GM19455 (cell line): Measurements from ENCODE around the gene CSF3.
"Not testable (repeated sequence)": the region's sequence is repeated elsewhere in the genome, so short reads cannot be mapped to it uniquely, and the experiment has no call there.

Experiments used
- ATAC-seq: cut with Tn5 transposase; IDR thresholded peaks from one replicate; pipeline ENCODE4 v1.9.1; 2021; ENCODE audit not compliant: unreplicated experiment

CSF3 gene

GRCh38 chr17:39996800-39997199 lies 18.4 kb upstream of the CSF3 start:
- ATAC-seq, result no peak

DNA sequence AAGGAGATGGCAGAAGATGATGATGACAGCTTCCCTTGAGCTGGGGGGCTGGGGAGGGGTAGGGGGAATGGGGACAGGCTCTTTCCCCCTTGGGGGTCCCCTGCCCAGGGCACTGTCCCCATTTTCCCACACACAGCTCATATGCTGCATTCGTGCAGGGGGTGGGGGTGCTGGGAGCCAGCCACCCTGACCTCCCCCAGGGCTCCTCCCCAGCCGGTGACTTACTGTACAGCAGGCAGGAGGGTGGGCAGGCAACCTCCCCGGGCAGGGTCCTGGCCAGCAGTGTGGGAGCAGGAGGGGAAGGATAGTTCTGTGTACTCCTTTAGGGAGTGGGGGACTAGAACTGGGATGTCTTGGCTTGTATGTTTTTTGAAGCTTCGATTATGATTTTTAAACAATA lies 17.7 kb upstream of the CSF3 start:
- no peak for ATAC-seq

DNA sequence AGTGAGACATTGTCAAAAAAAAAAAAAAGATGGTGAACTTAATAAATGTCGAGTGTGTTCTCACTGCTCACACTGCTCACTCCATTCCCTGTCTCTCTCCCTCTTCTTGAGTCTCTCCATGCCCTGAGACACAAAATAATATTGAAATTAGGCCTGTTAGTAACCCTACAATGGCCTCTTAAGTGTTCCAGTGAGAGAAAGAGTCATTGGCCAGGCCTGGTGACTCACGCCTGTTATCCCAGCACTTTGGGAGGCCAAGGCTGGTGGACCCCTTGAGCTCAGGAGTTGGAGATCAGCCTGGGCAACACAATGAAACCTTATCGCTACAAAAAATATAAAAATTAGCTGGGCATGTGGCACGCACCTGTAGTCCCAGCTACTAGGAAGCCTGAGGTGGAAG lies 16.2 kb upstream of the CSF3 start:
- no peak for ATAC-seq

GRCh38 chr17:40000161-40000560 lies 15.1 kb upstream of the CSF3 start:
- no peak for ATAC-seq

GRCh38 chr17:40001335-40001734 lies 13.9 kb upstream of the CSF3 start:
- ATAC-seq, result not testable (repeated sequence)

DNA sequence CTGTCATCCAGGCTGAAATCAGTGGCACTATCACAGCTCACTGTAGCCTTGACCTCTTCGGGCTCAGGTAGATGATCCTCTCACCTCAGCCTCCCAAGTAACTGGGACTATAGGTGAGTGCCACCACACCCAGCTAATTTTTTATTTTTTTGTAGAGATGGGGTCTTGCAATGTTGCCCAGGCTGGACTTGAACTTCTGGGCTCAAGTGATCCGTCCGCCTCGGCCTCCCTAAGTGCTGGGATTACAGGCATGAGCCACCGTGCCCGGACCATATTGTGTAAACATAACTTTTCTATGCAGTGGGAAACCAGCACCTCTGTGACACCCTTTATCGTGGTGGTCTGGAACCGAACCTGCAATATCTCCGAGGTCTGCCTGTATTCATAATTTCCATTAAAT lies 11.2 kb upstream of the CSF3 start:
- ATAC-seq, result no peak

DNA sequence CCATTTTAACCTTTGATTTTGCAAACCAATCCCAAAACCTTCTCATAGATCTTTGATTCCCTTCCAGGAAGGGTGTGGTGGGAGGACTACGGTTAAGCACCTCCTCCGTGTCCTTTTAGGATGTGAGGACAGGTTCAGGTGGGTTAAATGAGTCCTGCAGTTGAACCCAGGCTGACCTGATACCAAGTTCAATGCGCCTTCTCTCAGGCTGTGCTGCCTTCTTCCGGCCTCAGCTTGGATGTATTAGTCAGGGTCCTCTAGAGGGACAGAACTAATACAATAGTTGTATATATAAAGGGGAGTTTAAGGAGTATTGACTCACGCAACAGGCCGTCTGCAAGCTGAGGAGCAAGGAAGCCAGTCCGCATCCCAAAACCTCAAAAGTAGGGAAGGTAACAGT lies 10.5 kb upstream of the CSF3 start:
- ATAC-seq, result no peak

GRCh38 chr17:40005520-40005919 lies 9.7 kb upstream of the CSF3 start:
- no peak for ATAC-seq

DNA sequence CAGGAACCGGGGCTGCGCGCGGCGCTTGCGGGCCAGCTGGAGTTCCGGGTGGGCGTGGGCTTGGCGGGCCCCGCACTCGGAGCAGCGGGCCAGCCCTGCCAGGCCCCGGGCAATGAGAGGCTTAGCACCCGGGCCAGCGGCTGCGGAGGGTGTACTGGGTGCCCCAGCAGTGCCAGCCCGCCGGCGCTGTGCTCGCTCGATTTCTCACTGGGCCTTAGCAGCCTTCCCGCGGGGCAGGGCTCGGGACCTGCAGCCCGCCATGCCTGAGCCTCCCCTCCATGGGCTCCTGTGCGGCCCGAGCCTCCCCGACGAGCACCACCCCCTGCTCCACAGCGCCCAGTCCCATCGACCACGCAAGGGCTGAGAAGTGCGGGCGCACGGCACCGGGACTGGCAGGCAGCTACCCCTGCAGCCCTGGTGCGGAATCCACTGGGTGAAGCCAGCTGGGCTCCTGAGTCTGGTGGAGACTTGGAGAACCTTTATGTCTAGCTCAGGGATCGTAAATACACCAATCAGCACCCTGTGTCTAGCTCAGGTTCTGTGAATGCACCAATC lies 4.2 kb upstream of the CSF3 start:
- ATAC-seq, result not testable (repeated sequence)

GRCh38 chr17:40012017-40012647 lies 3.1 kb upstream of the CSF3 start:
- ATAC-seq, result not testable (repeated sequence)

GRCh38 chr17:40014375-40014980 lies 762 bp upstream of the CSF3 start:
- no peak for ATAC-seq

- ATAC-seq, result no peak
These were observed 1.1 kb downstream of the CSF3 start for GRCh38 chr17:40015998-40016985.

- ATAC-seq, result no peak
These were observed 2.3 kb downstream of the CSF3 start for GRCh38 chr17:40017422-40018080.

- no peak for ATAC-seq
These were observed 3.2 kb downstream of the CSF3 start for GRCh38 chr17:40018211-40019121.

DNA sequence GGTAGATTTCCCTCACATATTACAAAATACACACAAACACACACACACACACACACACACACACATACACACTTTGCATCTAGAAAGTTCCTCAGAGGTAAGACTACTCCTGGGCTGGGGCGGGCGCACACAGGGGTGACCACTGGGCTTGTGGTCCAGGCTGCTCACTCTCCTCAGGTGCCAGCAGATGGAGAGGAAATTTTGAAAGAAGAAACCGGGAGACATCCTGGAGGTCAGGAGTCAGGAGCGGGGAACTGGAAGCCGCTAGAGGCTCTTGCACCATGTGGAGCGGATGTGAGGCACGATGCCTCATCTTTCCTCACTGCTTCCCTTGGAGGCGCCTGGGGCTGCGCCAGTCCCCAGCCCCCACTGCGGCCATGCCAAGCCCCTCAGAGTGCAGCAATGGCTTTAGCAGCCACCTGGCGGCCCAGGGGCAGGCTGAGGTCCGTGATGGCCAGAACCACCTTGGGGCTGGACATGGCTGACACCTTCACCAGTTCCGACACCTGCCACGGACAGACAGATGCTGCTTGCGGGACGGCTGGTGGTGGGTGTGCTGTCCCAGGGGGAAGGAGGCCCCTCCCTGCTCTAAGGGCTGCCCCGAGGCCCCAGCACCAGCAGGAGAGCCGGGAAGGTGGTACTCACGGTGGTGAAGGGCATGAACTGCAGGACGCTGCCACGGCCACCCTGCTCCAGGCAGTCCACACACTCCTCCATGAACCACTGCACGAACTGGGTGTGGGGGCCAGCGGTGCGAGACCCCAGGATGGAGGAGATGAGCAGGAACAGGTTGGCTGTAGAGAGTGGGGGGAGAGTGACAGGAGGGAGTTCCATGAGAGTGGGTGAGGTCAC lies 4.1 kb downstream of the CSF3 start:
- no peak for ATAC-seq

DNA sequence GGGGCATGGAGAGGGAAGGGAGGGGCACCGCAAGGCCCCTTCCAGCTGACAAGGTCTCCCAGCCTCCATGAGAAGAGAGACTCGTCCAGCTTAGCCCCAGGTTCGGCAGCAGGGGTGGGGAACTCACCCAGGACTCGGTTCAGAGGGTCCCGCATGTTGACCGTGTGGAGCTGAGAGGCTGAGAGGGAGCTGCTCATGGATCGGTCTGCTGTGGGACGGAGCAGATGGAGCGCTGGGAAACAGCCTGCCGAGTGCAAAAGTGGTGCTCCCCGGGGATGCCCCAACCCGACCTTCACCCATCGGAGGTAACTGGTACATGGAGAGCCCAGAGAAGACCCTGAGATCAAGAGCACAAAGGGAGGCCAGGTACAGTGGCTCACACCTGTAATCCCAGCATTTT lies 4.9 kb downstream of the CSF3 start:
- no peak for ATAC-seq

DNA sequence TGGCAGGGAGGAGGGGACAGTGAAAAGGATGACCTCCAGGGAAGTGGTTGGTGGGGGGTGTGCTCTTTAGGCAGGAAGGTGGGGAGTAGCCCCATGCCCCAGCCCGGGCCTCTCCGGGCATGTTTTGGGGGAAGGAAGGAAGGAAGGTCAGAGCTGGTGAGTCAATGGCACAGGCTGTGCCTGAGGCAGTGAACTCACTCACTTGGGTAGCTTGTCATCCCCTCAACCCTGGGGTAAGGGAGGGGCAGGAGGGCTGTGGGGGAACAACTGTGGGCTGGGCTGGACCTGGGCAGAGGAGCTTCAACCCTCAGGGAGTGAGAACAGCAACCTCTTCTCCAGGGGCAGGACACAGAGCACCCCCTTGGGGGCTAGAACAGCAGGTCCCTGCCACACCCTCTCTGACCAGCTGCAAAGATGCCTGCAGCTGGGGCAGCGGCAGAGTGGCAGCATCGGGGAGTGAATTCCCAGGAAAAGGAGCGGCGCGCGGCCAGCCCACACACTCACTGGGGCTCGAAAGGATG lies 6.3 kb downstream of the CSF3 start:
- no peak for ATAC-seq

- no peak for ATAC-seq
These were observed 7.3 kb downstream of the CSF3 start for GRCh38 chr17:40022497-40022896.
